GM12872 (cell line): Measurements from ENCODE around the gene ANKRD63.

Source experiments
- CTCF ChIP-seq: IDR thresholded peaks from 3 replicates; pipeline ENCODE4 v1.5.1; 2011; ENCODE audit warnings: low read depth, mild to moderate bottlenecking, low read length, moderate library complexity; ENCODE audit not compliant: insufficient read depth

Gene ANKRD63

GRCh38 chr15:40303576-40303975, 20.7 kb upstream of the ANKRD63 start:
- no peak for TF ChIP-seq CTCF

- no peak for TF ChIP-seq CTCF
Observed at GRCh38 chr15:40302981-40303380, 20.1 kb upstream of the ANKRD63 start.

GRCh38 chr15:40302288-40302886, 19.5 kb upstream of the ANKRD63 start:
- TF ChIP-seq CTCF, result no peak

- no peak for TF ChIP-seq CTCF
Observed at GRCh38 chr15:40301467-40302179, 18.8 kb upstream of the ANKRD63 start.

- TF ChIP-seq CTCF, result no peak
Observed at GRCh38 chr15:40300771-40301170, 17.9 kb upstream of the ANKRD63 start.

GRCh38 chr15:40300367-40300766, 17.5 kb upstream of the ANKRD63 start:
- TF ChIP-seq CTCF, result no peak

GRCh38 chr15:40298216-40298935, 15.5 kb upstream of the ANKRD63 start:
- TF ChIP-seq CTCF, result no peak
